ENCODE data around the gene LPO.

The LPO gene

GRCh38 chr17:58302919-58303585 is 64.7 kb downstream of the LPO start:
- in situ Hi-C loops (cut with MboI; ENCODE audit: low sequenced_read_pairs) = no loop called here

GRCh38 chr17:58303971-58304749 is 65.8 kb downstream of the LPO start:
- in situ Hi-C loops (cut with MboI; ENCODE audit: low sequenced_read_pairs) = no loop called here

- in situ Hi-C loops (cut with MboI; ENCODE audit: low sequenced_read_pairs) = no loop called here
Measured at GRCh38 chr17:58304750-58305486, 66.5 kb downstream of the LPO start.

GRCh38 chr17:58305626-58306025 is 67.2 kb downstream of the LPO start:
- in situ Hi-C loops (cut with MboI; ENCODE audit: low sequenced_read_pairs) = no loop called here

- in situ Hi-C loops (cut with MboI; ENCODE audit: low sequenced_read_pairs) = no loop called here
Measured at GRCh38 chr17:58306131-58306951, 68.0 kb downstream of the LPO start.

GRCh38 chr17:58307468-58308172 is 69.2 kb downstream of the LPO start:
- in situ Hi-C loops (cut with MboI; ENCODE audit: low sequenced_read_pairs) = no loop called here

GRCh38 chr17:58308173-58308984 is 70.0 kb downstream of the LPO start:
- in situ Hi-C loops (cut with MboI; ENCODE audit: low sequenced_read_pairs) = no loop called here

GRCh38 chr17:58308985-58309917 is 70.9 kb downstream of the LPO start:
- in situ Hi-C loops (cut with MboI; ENCODE audit: low sequenced_read_pairs) = no loop called here

- in situ Hi-C loops (cut with MboI; ENCODE audit: low sequenced_read_pairs) = no loop called here
Measured at GRCh38 chr17:58309918-58310259, 71.5 kb downstream of the LPO start.

- in situ Hi-C loops (cut with MboI; ENCODE audit: low sequenced_read_pairs) = no loop called here
Measured at GRCh38 chr17:58310511-58311428, 72.4 kb downstream of the LPO start.

- in situ Hi-C loops (cut with MboI; ENCODE audit: low sequenced_read_pairs) = no loop called here
Measured at GRCh38 chr17:58311429-58311894, 73.1 kb downstream of the LPO start.

- in situ Hi-C loops (cut with MboI; ENCODE audit: low sequenced_read_pairs) = no loop called here
Measured at GRCh38 chr17:58312021-58312630, 73.7 kb downstream of the LPO start.

- in situ Hi-C loops (cut with MboI; ENCODE audit: low sequenced_read_pairs) = no loop called here
Measured at GRCh38 chr17:58312829-58313228, 74.4 kb downstream of the LPO start.

GRCh38 chr17:58313815-58314705 is 75.7 kb downstream of the LPO start:
- in situ Hi-C loops (cut with MboI; ENCODE audit: low sequenced_read_pairs) = no loop called here

GRCh38 chr17:58314706-58315015 is 76.3 kb downstream of the LPO start:
- in situ Hi-C loops (cut with MboI; ENCODE audit: low sequenced_read_pairs) = no loop called here

- in situ Hi-C loops (cut with MboI; ENCODE audit: low sequenced_read_pairs) = no loop called here
Measured at GRCh38 chr17:58315281-58315711, 76.9 kb downstream of the LPO start.
